Right hindlimb (tissue), 1 donor: ENCODE data around the gene RABL3.
"Not testable (repeated sequence)": the region's sequence is repeated elsewhere in the genome, so short reads cannot be mapped to it uniquely, and the experiment has no call there.

Experiments used
- DNase-seq: peaks from one replicate; pipeline ENCODE4 v3.0.0-alpha.2; 2018

The RABL3 gene

DNA sequence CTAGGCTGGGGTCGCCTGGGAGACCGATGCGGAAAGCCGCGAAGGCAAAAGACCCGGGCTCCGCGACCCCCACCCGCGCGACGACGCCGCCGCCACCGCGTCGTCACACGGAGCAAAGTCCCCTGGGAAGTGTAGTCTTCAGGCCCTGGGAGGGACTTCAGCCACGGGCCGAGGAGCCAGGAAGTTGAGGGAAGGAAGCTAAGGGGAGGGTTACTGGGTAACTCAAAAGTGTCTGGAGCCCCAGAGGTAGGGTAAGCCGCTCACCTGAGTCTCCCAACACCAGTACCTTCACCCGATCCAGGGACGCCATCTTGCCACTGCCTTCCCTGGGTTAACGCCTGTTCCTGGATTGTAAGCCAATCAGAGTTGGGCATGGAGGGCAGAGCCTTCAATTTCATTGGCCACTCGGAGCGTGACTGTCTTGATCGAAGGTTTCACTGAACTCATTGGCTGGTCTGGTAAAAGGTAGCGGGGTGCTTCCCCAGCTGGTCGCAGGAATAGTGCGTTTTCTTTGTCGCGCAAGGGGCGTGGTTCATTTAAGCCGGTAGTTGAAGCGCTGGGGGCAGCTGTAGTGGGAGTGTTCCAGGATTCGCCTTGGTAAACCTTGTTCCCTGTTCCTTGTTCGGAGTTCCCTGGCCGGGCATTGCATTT, at the start of gene RABL3, which contains the start of gene GTF2E1:
Gene RABL3, minus strand, starts transcription at position 319 of the 651 bp plus-strand sequence. Its CDS starts 9 bp downstream, at position 310.
Gene GTF2E1, plus strand, starts transcription at position 547 of the 651 bp plus-strand sequence. CDS start 7,809 bp downstream, outside the sequence.
- DNase-seq, result peak; percentile 99

DNA sequence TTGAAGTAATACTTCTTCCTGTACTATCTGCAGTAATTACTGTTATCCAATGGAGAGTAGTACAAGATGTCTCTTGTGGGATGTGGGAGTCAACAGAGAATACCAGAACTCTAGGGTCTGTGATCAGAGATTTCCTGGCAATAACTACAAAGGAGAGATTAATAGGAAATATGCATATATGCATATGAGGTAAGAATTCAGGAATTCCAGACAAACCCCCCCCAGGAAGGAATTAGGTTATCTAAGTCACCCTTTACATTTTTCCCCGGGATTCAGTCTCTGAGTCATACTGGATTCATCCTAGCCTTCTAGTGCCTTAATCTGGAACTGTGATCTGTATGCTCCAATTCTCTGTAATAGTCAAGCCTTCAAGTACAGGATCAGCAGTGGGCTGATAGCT, 49.6 kb upstream of the RABL3 start:
- no peak for DNase-seq

GRCh38 chr3:120791010-120791409, 48.7 kb upstream of the RABL3 start:
- no peak for DNase-seq

- DNase-seq, result not testable (repeated sequence)
Observed at GRCh38 chr3:120785832-120786231, 43.5 kb upstream of the RABL3 start.

DNA sequence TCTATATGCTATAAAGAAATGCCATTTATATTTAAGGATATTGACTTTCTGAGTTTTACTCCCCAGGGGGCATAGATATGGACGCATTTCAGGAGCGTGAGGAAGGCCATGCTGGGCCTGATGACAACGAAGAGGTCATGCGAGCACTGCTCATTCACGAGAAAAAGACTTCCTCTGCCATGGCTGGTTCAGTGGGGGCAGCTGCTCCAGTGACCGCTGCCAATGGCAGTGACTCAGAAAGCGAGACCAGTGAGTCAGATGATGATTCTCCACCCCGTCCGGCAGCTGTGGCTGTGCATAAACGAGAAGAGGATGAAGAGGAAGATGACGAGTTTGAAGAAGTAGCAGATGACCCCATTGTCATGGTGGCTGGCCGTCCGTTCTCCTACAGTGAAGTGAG, 38.7 kb upstream of the RABL3 start:
- DNase-seq, result no peak

DNA sequence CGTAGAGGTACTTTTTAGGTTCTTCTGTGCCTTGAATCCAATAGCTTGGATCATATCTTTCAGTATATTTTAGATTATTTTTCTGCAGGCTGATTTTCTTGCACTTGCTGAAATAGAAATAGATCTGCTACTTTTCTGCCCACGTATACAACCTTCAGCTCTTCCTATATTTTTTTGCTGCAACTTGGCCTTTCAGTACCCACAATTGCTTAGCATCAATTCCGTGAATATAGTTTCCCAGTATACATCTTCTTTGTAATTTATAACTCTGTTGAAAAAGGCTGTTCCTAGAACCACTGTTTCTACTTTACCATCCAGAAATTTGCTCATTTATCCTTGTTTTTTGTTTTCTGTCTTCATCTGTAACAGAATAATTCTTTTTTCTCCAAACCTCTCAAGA, 36.5 kb upstream of the RABL3 start:
- DNase-seq, result no peak

GRCh38 chr3:120775411-120775810, 33.1 kb upstream of the RABL3 start:
- no peak for DNase-seq

DNA sequence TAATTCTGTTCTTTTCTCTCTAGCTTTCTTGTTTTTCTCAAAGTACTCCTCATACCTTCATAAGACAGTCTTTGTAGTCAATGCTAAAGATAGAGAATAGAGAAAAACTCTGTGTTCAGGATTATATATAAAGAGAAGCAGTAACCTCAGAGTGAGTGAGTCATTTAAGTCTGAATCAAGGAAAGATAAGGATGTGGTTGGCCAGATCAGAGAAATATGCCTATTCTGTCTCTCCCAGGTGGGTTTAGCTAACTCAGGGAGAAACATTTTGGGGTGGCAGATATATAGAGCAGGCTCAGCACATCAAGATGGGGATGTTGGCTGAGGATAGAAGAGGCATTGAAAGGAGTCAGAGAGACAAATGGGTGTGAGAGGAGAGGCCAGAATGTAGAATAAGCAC, 31.6 kb upstream of the RABL3 start:
- no peak for DNase-seq

GRCh38 chr3:120772081-120772480, 29.8 kb upstream of the RABL3 start:
- DNase-seq, result no peak

DNA sequence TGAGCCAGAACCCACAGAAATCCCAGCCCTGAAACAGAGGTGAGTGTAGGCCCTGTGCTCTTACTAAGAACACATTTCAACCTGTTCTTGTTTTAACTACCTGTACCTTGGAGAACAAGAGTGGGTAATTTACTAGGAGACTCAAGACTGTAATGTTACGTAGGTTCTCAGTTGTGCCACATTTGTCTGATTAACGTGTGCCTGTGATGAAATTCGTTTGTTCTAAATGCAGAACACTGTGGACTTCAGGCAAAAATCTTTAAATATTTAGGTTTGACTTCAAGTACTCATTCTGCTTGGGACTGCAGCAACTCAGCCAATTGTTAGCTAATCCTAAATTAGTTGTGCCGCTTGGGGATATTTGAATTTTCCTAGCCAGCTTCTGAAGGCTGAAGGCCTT, 28.6 kb upstream of the RABL3 start:
- DNase-seq, result no peak

GRCh38 chr3:120769436-120769835, 27.1 kb upstream of the RABL3 start:
- DNase-seq, result no peak

GRCh38 chr3:120767106-120767505, 24.8 kb upstream of the RABL3 start:
- no peak for DNase-seq

- DNase-seq, result no peak
Observed at GRCh38 chr3:120766576-120766975, 24.3 kb upstream of the RABL3 start.

GRCh38 chr3:120765830-120766493, 23.6 kb upstream of the RABL3 start:
- no peak for DNase-seq

DNA sequence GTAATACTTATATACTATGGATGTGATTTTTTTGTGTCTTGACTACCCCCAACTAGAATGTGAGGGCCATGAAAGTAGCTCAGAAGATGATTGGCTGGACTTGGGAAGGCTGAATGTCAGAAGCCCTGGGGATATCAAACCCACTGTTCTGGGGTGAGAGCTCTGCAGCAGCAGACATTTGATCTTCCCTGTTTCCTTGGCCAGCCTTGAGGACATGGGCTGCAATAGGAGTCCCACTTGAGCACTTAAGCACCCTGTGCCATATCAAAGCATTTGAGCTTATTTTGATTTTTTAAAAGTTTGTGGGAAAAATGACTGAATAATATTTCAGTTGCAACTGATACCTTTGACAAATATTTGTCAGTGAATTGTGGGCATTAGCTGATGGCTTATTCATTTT, 21.9 kb upstream of the RABL3 start:
- DNase-seq, result no peak

- no peak for DNase-seq
Observed at GRCh38 chr3:120763601-120764000, 21.3 kb upstream of the RABL3 start.

- DNase-seq, result no peak
Observed at GRCh38 chr3:120762615-120763014, 20.3 kb upstream of the RABL3 start.

DNA sequence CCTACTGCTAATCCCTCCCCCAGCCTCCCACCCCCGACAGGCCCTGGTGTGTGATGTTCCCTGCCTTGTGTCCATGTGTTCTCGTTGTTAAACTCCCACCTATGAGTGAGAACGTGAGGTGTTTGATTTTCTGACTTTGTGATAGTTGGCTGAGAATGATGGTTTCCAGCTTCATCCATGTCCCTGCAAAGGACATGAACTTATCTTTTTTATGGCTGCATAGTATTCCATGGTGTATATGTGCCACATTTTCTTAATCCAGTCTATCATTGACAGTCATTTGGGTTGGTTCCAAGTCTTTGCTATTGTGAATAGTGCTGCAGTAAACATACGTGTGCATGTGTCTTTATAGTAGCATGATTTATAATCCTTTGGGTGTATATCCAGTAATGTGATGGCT, 16.2 kb upstream of the RABL3 start:
- not testable (repeated sequence) for DNase-seq

DNA sequence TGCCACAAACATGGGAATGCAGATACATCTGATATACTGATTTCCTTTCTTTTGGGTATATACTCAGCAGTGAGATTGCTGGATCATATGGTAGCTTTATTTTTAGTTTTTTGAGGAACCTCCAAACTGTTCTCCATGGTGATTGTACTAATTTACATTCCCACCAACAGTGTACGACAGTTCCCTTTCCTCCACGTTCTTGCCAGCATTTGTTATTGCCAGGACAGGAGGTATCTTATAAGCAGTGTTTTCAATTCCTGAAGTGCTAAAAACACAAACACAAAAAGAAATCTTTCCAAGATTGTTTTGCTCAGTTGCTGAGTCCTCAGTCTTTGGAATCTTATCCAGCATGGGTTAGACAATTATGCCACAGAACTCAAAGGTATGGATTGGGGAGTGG, 13.7 kb upstream of the RABL3 start:
- no peak for DNase-seq

GRCh38 chr3:120753810-120754209, 11.5 kb upstream of the RABL3 start:
- DNase-seq, result no peak

- no peak for DNase-seq
Observed at GRCh38 chr3:120752865-120753264, 10.5 kb upstream of the RABL3 start.

- no peak for DNase-seq
Observed at GRCh38 chr3:120752230-120752629, 9.9 kb upstream of the RABL3 start.

DNA sequence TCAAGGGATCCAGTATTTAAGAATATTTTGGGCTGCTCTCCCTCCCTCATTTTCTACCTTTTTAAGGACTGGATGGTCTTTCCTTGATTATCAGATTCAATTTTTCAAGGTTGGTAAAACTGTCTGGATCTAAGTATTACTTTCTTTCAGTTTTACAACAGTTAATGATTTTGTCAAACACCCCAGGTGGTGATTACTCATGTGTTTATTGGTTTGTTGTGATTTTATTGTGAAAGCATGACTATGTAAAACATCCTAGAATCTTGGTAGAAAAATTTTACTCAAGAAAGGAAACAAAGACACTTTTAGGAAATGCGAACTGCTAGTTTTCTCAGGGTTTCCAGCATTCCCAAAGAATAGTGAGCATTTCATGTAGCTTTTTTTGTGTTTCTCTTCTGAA, 7.5 kb upstream of the RABL3 start:
- no peak for DNase-seq

GRCh38 chr3:120745466-120745865, 3.1 kb upstream of the RABL3 start:
- no peak for DNase-seq
